ENCODE measurements around the gene SF3B2.

DNA sequence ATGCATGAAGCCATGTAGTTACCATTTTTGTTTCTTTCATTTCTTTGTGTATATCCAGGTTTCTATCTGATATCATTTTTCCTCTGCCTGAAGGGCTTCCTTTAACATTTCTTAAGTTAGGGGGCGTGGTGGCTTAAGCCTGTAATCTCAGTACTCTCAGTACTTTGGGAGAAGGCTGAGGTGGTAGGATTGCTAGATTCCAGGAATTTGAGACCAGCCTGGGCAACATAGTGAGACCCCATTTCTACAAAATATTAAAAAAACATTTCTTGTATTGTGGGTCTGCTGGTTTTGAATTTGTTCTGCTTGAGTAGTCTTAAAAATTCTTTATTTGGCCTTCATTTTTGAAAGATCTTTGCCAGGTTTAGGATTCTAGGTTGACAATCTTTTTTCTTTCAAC lies 12.4 kb downstream of the SF3B2 start:
- TF ChIP-seq, protein P1, sequence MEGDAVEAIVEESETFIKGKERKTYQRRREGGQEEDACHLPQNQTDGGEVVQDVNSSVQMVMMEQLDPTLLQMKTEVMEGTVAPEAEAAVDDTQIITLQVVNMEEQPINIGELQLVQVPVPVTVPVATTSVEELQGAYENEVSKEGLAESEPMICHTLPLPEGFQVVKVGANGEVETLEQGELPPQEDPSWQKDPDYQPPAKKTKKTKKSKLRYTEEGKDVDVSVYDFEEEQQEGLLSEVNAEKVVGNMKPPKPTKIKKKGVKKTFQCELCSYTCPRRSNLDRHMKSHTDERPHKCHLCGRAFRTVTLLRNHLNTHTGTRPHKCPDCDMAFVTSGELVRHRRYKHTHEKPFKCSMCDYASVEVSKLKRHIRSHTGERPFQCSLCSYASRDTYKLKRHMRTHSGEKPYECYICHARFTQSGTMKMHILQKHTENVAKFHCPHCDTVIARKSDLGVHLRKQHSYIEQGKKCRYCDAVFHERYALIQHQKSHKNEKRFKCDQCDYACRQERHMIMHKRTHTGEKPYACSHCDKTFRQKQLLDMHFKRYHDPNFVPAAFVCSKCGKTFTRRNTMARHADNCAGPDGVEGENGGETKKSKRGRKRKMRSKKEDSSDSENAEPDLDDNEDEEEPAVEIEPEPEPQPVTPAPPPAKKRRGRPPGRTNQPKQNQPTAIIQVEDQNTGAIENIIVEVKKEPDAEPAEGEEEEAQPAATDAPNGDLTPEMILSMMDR (IDR thresholded peaks at IDR 0.05; ENCODE audit: borderline replicate concordance, extremely low read depth, low read length, poor library complexity, severe bottlenecking), result no peak
- no peak for TF ChIP-seq EZH2 (IDR thresholded peaks at IDR 0.05; ENCODE audit: borderline replicate concordance, low read depth, low read length, severe bottlenecking)

Measured in DND-41 (cell line).